ENCODE measurements around the gene NYNRIN.

- TF ChIP-seq POLR2AphosphoS5 (IDR thresholded peaks at IDR 0.05; ENCODE audit: insufficient read depth, low read depth, low read length) (no peak), EZH2 (IDR thresholded peaks at IDR 0.05; ENCODE audit: borderline replicate concordance, low read depth, low read length, severe bottlenecking) (no peak), POLR2A (IDR thresholded peaks at IDR 0.05; ENCODE audit: low read depth, low read length) (no peak)
Observed at GRCh38 chr14:24432259-24433131, 33.7 kb downstream of the NYNRIN start.

Measured in endothelial cell of umbilical vein (primary cell).